Measurements from ENCODE around the gene RAD51B. TPM values are rescaled to one million over a fixed set of nuclear protein-coding genes. Genes with fewer than 3 reads are reported as not detected.

Gene RAD51B
- total and polyA plus RNA-seq, 9 of the 15 experiments (the other 6 are each of a cell fraction or from before 2014, with no cell fraction given) = 8.5 to 17.3 (median 11.3) TPM

- 21% methylated on average over 7 of the region's 7 CpGs for WGBS (ENCODE audit: insufficient coverage, low coverage, missing lambda C conversion rate)
- no peaks in the 10 kb centered on the region for H3K9me1 ChIP-seq (ENCODE audit: control insufficient read depth, insufficient read depth, low read length)
- H3K9me3 ChIP-seq (replicated peaks; ENCODE audit: control insufficient read depth, insufficient read depth, low read depth, low read length) = no peaks in the 10 kb centered on the region; the same call in 1 of the 2 replicates
- no peaks in the 10 kb centered on the region for H4K20me1 ChIP-seq (replicated peaks; ENCODE audit: control insufficient read depth, insufficient read depth, low read length)
- H2AFZ ChIP-seq (ENCODE audit: low read depth, low read length) = peak overlapping the region; percentile 16; the same call in 1 of the 2 replicates
- H3K27me3 ChIP-seq (ENCODE audit: control insufficient read depth in 2 of 2, insufficient read depth in 2 of 2, low read length in 2 of 2) = no peaks in the 10 kb centered on the region
- intact Hi-C loops (cut with micrococcal nuclease) (no loop called here), in situ Hi-C loops (cut with MboI) (no loop called here)
- peaks cover 0 to 52% of the 10 kb centered on the region in 2 experiments; a peak in 3 of 5 replicates for H3K4me1 ChIP-seq (replicated peaks in 1 of 2; ENCODE audit: control insufficient read depth in 2 of 2, insufficient read depth in 2 of 2, low read length in 2 of 2)
- CTCF ChIA-PET (ENCODE audit: low intra/inter-chr PET ratio) = no interaction called here
- no peak overlapping the region for H3K4me3 ChIP-seq
- no TSS peak for BruUV-seq (replicated peaks)
- POLR2A ChIA-PET = no interaction called here
- ATAC-seq (no peak; the same call in 2 of the 3 replicates), DNase-seq (ENCODE audit: extremely low read depth in 1 of 4, low spot score in 3 of 4) (peak in 2 of 4 experiments; percentile 16 to 29), FAIRE-seq (peak; percentile 77)
- H3K36me3 ChIP-seq (ENCODE audit: control insufficient read depth, insufficient read depth, low read length) = no peaks in the 10 kb centered on the region
- H3K9ac ChIP-seq (ENCODE audit: insufficient read depth in 1 of 2, low read depth in 2 of 2, low read length in 2 of 2) = no peak overlapping the region
- no peak overlapping the region for H3K4me2 ChIP-seq (ENCODE audit: insufficient read depth, low read length)
- peak overlapping the region; percentile 31; the same call in 1 of the 3 replicates for H3K27ac ChIP-seq (ENCODE audit: extremely low read depth, low read depth, low read length)
- no peaks in the 10 kb centered on the region for H3K79me2 ChIP-seq (ENCODE audit: control insufficient read depth, insufficient read depth, low read length)
- no peak for TF ChIP-seq ZNF121 (CRISPR knock-in tag; conservative IDR thresholded peaks at IDR 0.05)
- no peak for TF ChIP-seq ZNF586 (CRISPR knock-in tag; conservative IDR thresholded peaks at IDR 0.05)
- 0 out of 2 replicates have a peak, but pooled peaks have one; percentile 9 for TF ChIP-seq ATF3 (IDR thresholded peaks at IDR 0.05)
- no peak for TF ChIP-seq ATF3 (CRISPR knock-in tag; conservative IDR thresholded peaks at IDR 0.05)
- TF ChIP-seq ZBTB40 (IDR thresholded peaks at IDR 0.05) = no peak
- TF ChIP-seq ZBTB40 (CRISPR knock-in tag; IDR thresholded peaks at IDR 0.05) = no peak
- TF ChIP-seq, protein P1, sequence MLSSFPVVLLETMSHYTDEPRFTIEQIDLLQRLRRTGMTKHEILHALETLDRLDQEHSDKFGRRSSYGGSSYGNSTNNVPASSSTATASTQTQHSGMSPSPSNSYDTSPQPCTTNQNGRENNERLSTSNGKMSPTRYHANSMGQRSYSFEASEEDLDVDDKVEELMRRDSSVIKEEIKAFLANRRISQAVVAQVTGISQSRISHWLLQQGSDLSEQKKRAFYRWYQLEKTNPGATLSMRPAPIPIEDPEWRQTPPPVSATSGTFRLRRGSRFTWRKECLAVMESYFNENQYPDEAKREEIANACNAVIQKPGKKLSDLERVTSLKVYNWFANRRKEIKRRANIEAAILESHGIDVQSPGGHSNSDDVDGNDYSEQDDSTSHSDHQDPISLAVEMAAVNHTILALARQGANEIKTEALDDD (IDR thresholded peaks at IDR 0.05) = peak; percentile 56
- no peak for TF ChIP-seq EZH2 (IDR thresholded peaks at IDR 0.05; ENCODE audit: borderline replicate concordance, low read depth, low read length)
- TF ChIP-seq CEBPB (tag; IDR thresholded peaks at IDR 0.05) = peak; percentile 84
- TF ChIP-seq SMARCA5 (IDR thresholded peaks at IDR 0.05) = no peak
- no peak for TF ChIP-seq CBFA2T3 (IDR thresholded peaks at IDR 0.05)
- no peak for TF ChIP-seq PRPF4 (IDR thresholded peaks at IDR 0.05; ENCODE audit: insufficient read depth, low read depth, low read length, poor library complexity, severe bottlenecking)
These were observed 666.6 kb downstream of the RAD51B start for GRCh38 chr14:68486033-68486732.

Measured in K562 (cell line).